Measurements from ENCODE around the gene LEFTY1. TPM values are rescaled to one million over a fixed set of nuclear protein-coding genes. Genes with fewer than 3 reads are reported as not detected.
"Not testable (repeated sequence)": the region's sequence is repeated elsewhere in the genome, so short reads cannot be mapped to it uniquely, and the experiment has no call there.

The LEFTY1 gene
- polyA plus RNA-seq (2013) = 0.18 and 0.22 TPM in 2 replicates

DNA sequence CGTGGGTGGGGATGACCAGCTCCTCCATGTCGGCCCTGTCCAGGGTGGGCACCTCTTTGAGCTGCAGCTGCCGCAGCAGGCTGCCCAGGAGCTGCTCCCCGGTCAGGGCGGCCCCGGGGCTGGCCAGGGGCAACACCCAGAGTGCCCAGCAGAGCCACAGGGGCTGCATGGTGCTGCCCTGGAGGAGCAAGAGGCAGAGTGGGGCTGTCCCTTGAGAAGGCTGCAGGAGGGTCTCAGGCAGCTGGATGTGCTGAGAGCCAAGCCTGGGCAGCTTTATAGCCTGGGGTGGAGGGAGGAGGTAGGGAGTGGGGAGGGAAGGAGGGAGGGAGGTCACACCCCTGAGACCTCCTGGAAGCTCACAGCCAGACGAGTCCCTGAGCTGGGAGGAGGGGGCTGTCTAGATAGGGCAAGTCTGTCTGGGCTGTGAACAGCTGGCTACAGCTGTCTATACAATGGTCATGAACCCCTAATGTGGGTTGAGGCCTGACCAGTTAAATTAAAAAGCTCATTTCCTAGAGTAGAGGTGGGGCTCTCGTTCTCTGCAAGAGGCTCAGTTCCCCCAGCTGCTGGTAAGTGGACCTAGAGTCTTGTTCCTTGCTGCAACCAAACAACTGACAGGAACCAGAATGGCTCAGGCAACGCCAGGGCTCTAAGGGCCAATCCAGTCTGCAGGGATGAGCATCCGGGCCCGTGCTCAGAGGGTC lies at the start of gene LEFTY1:
LEFTY1 (minus strand) TSS at position 249 of the 704 bp plus-strand sequence; CDS start at position 169, 80 bp downstream.
- no peak within 1 kb of the TSS for H4K8ac ChIP-seq (ENCODE audit: low read depth, low read length)
- H4K12ac ChIP-seq (ENCODE audit: low read depth, low read length) = no peak within 1 kb of the TSS
- H2BK120ac ChIP-seq (ENCODE audit: insufficient read depth, low read length, poor library complexity) = no peak within 1 kb of the TSS
- no peak within 1 kb of the TSS for H2AK5ac ChIP-seq (ENCODE audit: low read length)
- WGBS (ENCODE audit: extremely low coverage, insufficient coverage, insufficient read length) = no CpG with 5 or more reads among the region's 11 CpGs
- H3K4ac ChIP-seq (ENCODE audit: low read depth, low read length) = no peak within 1 kb of the TSS
- H3K79me1 ChIP-seq (ENCODE audit: low read length) = no peaks in the 10 kb centered on the region
- H3K9ac ChIP-seq (ENCODE audit: low read length) = no peak within 1 kb of the TSS
- H3K4me1 ChIP-seq (ENCODE audit: control insufficient read depth in 1 of 2, insufficient read depth in 2 of 2, low read length in 2 of 2) = no peaks in the 10 kb centered on the region
- no peak within 1 kb of the TSS for H4K91ac ChIP-seq (ENCODE audit: low read depth, low read length)
- H3K23ac ChIP-seq (ENCODE audit: low read length) = no peak within 1 kb of the TSS
- H3K27me3 ChIP-seq (ENCODE audit: insufficient read depth, low read length) = no peaks in the 10 kb centered on the region
- no peak for DNase-seq
- no peak within 1 kb of the TSS for H2AFZ ChIP-seq (ENCODE audit: insufficient read depth, low read length, poor library complexity)
- no peak within 1 kb of the TSS for H2BK5ac ChIP-seq (ENCODE audit: low read depth, low read length, poor library complexity)
- H3K18ac ChIP-seq (ENCODE audit: low read length) = no peak within 1 kb of the TSS
- no peak within 1 kb of the TSS for H3K27ac ChIP-seq (ENCODE audit: low read depth, low read length)
- no peaks in the 10 kb centered on the region for H3K36me3 ChIP-seq (ENCODE audit: control insufficient read depth in 1 of 2, insufficient read depth in 2 of 2, low read length in 2 of 2)
- no peak within 1 kb of the TSS for H3K4me2 ChIP-seq (ENCODE audit: low read length)
- no peak within 1 kb of the TSS for H2BK12ac ChIP-seq (ENCODE audit: low read length)
- H3K79me2 ChIP-seq (ENCODE audit: control insufficient read depth, insufficient read depth, low read length, poor library complexity) = no peaks in the 10 kb centered on the region
- H3K14ac ChIP-seq (ENCODE audit: low read length) = no peak within 1 kb of the TSS
- H3K4me3 ChIP-seq (ENCODE audit: low read depth, low read length) = no peak within 1 kb of the TSS
- no peaks in the 10 kb centered on the region for H3K9me3 ChIP-seq (ENCODE audit: insufficient read depth, low read depth, low read length)

DNA sequence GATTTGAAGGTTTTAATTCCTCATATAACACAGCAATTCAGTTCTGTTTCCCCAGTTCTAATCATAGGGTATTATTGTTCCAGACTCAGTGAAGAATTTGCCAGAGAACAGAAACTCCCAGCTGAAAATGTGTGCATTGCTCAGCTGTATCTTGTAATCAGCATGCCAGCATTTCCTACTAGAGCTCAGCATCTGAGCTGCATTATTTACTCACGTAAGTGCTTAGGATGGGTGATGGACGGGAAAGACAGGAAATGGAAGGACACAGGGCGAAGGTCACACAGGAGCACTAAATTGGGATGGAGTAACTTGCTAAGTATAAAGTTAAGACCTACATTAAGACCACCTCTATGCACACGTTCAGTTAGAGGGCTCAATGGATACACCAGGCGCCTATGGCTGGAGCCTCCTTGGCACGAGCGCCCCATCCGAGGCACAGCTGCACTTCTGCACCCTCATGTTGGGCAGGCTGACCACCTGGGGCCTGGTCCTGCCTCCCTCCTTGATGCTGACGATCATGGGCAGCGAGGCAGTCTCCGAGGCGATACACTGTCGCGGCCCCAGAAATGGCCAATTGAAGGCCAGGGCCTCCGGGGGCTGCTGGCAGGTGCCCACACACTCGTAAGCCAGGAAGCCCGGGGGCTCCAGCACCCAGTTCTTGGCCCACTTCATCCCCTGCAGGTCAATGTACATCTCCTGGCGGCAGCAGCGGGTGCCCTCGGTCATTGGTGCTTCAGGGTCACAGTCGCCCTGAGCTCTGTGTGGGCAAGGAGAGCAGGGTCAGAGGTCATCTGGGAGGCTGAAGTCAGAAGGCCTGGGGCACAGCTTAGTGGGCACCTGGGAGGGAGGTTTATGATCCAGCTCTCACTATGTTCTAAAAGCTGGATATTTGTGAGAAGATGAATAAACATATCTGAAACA lies 48.4 kb upstream of the LEFTY1 start:
- H3K14ac ChIP-seq (ENCODE audit: low read length) = no peak overlapping the region
- H2BK120ac ChIP-seq (ENCODE audit: insufficient read depth, low read length, poor library complexity) = no peak overlapping the region
- no peak overlapping the region for H3K27ac ChIP-seq (ENCODE audit: low read depth, low read length)
- no peak overlapping the region for H3K4me2 ChIP-seq (ENCODE audit: low read length)
- no peak overlapping the region for H3K9ac ChIP-seq (ENCODE audit: low read length)
- H2AFZ ChIP-seq (ENCODE audit: insufficient read depth, low read length, poor library complexity) = no peak overlapping the region
- no peak overlapping the region for H3K4ac ChIP-seq (ENCODE audit: low read depth, low read length)
- no peak overlapping the region for H4K91ac ChIP-seq (ENCODE audit: low read depth, low read length)
- H3K4me3 ChIP-seq (ENCODE audit: low read depth, low read length) = no peak overlapping the region
- H3K18ac ChIP-seq (ENCODE audit: low read length) = no peak overlapping the region
- H3K36me3 ChIP-seq (ENCODE audit: control insufficient read depth in 1 of 2, insufficient read depth in 2 of 2, low read length in 2 of 2) = no peaks in the 10 kb centered on the region
- H3K79me2 ChIP-seq (ENCODE audit: control insufficient read depth, insufficient read depth, low read length, poor library complexity) = no peaks in the 10 kb centered on the region
- no peak overlapping the region for H4K8ac ChIP-seq (ENCODE audit: low read depth, low read length)
- peak in 1 of 2 donors; percentile 17 for DNase-seq
- H2BK12ac ChIP-seq (ENCODE audit: low read length) = no peak overlapping the region
- H2AK5ac ChIP-seq (ENCODE audit: low read length) = no peak overlapping the region
- no peaks in the 10 kb centered on the region for H3K9me3 ChIP-seq (ENCODE audit: insufficient read depth, low read depth, low read length)
- no peak overlapping the region for H3K23ac ChIP-seq (ENCODE audit: low read length)
- no CpG with 5 or more reads among the region's 21 CpGs for WGBS (ENCODE audit: extremely low coverage, insufficient coverage, insufficient read length)
- H3K4me1 ChIP-seq (ENCODE audit: control insufficient read depth in 1 of 2, insufficient read depth in 2 of 2, low read length in 2 of 2) = peaks cover 3 to 12% of the 10 kb centered on the region in 2 experiments
- H4K12ac ChIP-seq (ENCODE audit: low read depth, low read length) = no peak overlapping the region
- no peaks in the 10 kb centered on the region for H3K79me1 ChIP-seq (ENCODE audit: low read length)
- H2BK5ac ChIP-seq (ENCODE audit: low read depth, low read length, poor library complexity) = no peak overlapping the region
- no peaks in the 10 kb centered on the region for H3K27me3 ChIP-seq (ENCODE audit: insufficient read depth, low read length)

DNA sequence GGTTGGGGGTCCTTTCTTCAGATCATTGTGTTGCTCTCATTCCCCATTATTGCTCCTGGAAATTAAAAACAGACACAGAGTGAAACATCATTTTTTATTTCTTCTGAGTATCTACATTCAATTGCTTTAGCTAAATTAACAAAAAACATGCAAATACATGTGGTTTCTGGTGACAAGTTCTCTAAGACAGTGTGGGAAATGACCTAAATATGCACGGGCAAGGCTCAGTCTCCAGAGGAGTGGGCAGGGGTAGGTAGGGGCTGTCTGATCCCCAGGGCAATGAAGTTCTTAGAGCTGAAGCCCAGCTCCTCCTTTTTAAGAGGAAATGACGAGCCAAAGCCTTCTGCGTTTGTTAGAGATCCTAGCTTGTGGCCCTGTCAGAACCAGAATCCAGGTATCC lies 47.6 kb upstream of the LEFTY1 start:
- Histone ChIP-seq H2BK12ac (ENCODE audit: low read length) (no peak overlapping the region), H3K36me3 (ENCODE audit: control insufficient read depth in 1 of 2, insufficient read depth in 2 of 2, low read length in 2 of 2) (no peaks in the 10 kb centered on the region), H3K27me3 (ENCODE audit: insufficient read depth, low read length) (no peaks in the 10 kb centered on the region), H3K14ac (ENCODE audit: low read length) (no peak overlapping the region), H3K27ac (ENCODE audit: low read depth, low read length) (no peak overlapping the region), H2AK5ac (ENCODE audit: low read length) (no peak overlapping the region), H3K4ac (ENCODE audit: low read depth, low read length) (no peak overlapping the region), H4K91ac (ENCODE audit: low read depth, low read length) (no peak overlapping the region), H2AFZ (ENCODE audit: insufficient read depth, low read length, poor library complexity) (no peak overlapping the region), H2BK5ac (ENCODE audit: low read depth, low read length, poor library complexity) (no peak overlapping the region), H2BK120ac (ENCODE audit: insufficient read depth, low read length, poor library complexity) (no peak overlapping the region), H3K23ac (ENCODE audit: low read length) (no peak overlapping the region), H4K8ac (ENCODE audit: low read depth, low read length) (no peak overlapping the region), H4K12ac (ENCODE audit: low read depth, low read length) (no peak overlapping the region), H3K4me2 (ENCODE audit: low read length) (no peak overlapping the region), H3K79me1 (ENCODE audit: low read length) (no peaks in the 10 kb centered on the region), H3K79me2 (ENCODE audit: control insufficient read depth, insufficient read depth, low read length, poor library complexity) (no peaks in the 10 kb centered on the region), H3K4me3 (ENCODE audit: low read depth, low read length) (no peak overlapping the region), H3K9me3 (ENCODE audit: insufficient read depth, low read depth, low read length) (no peaks in the 10 kb centered on the region), H3K4me1 (ENCODE audit: control insufficient read depth in 1 of 2, insufficient read depth in 2 of 2, low read length in 2 of 2) (peaks cover under 1 to 8% of the 10 kb centered on the region in 2 experiments), H3K9ac (ENCODE audit: low read length) (no peak overlapping the region), H3K18ac (ENCODE audit: low read length) (no peak overlapping the region)
- no peak for DNase-seq
- WGBS (ENCODE audit: extremely low coverage, insufficient coverage, insufficient read length) = no CpG with 5 or more reads among the region's 3 CpGs

- H3K9me3 ChIP-seq (ENCODE audit: insufficient read depth, low read depth, low read length); H3K9ac ChIP-seq (ENCODE audit: low read length); H3K18ac ChIP-seq (ENCODE audit: low read length); H3K79me1 ChIP-seq (ENCODE audit: low read length); H3K4me3 ChIP-seq (ENCODE audit: low read depth, low read length); H4K12ac ChIP-seq (ENCODE audit: low read depth, low read length); H3K4me1 ChIP-seq (ENCODE audit: control insufficient read depth in 1 of 2, insufficient read depth in 2 of 2, low read length in 2 of 2); H2BK5ac ChIP-seq (ENCODE audit: low read depth, low read length, poor library complexity); H3K27ac ChIP-seq (ENCODE audit: low read depth, low read length); H2BK120ac ChIP-seq (ENCODE audit: insufficient read depth, low read length, poor library complexity); H3K4me2 ChIP-seq (ENCODE audit: low read length); H4K91ac ChIP-seq (ENCODE audit: low read depth, low read length); H3K36me3 ChIP-seq (ENCODE audit: control insufficient read depth in 1 of 2, insufficient read depth in 2 of 2, low read length in 2 of 2); H3K79me2 ChIP-seq (ENCODE audit: control insufficient read depth, insufficient read depth, low read length, poor library complexity); H3K14ac ChIP-seq (ENCODE audit: low read length); H3K23ac ChIP-seq (ENCODE audit: low read length); H4K8ac ChIP-seq (ENCODE audit: low read depth, low read length); H2BK12ac ChIP-seq (ENCODE audit: low read length); H2AFZ ChIP-seq (ENCODE audit: insufficient read depth, low read length, poor library complexity); H3K27me3 ChIP-seq (ENCODE audit: insufficient read depth, low read length); DNase-seq; H2AK5ac ChIP-seq (ENCODE audit: low read length); H3K4ac ChIP-seq (ENCODE audit: low read depth, low read length): not testable (repeated sequence)
- no CpG with 5 or more reads among the region's 8 CpGs for WGBS (ENCODE audit: extremely low coverage, insufficient coverage, insufficient read length)
Observed at GRCh38 chr1:225936086-225936485, 47.1 kb upstream of the LEFTY1 start.
